ENCODE data around the gene RRP1B.

Gene RRP1B

GRCh38 chr21:43731476-43731875 is 72.1 kb downstream of the RRP1B start:
- TF ChIP-seq SPI1 (IDR thresholded peaks at IDR 0.05; ENCODE audit: borderline replicate concordance, low read depth) (no peak), REST (IDR thresholded peaks at IDR 0.05; ENCODE audit: insufficient replicate concordance, low read depth) (no peak), CTCF (IDR thresholded peaks at IDR 0.05; ENCODE audit: insufficient read depth, low read length) (no peak), POLR2AphosphoS5 (IDR thresholded peaks at IDR 0.05; ENCODE audit: low read depth) (no peak), GABPA (IDR thresholded peaks at IDR 0.05; ENCODE audit: low read depth) (no peak)
- Histone ChIP-seq H3K4me3 (replicated peaks; ENCODE audit: insufficient read depth, low read length) (no peak overlapping the region), H3K27me3 (ENCODE audit: insufficient read depth, poor library complexity, severe bottlenecking) (no peaks in the 10 kb centered on the region), H3K27ac (replicated peaks) (no peak overlapping the region)
- DNase-seq (ENCODE audit: low read depth in 1 of 2, low spot score in 1 of 2), result no peak

DNA sequence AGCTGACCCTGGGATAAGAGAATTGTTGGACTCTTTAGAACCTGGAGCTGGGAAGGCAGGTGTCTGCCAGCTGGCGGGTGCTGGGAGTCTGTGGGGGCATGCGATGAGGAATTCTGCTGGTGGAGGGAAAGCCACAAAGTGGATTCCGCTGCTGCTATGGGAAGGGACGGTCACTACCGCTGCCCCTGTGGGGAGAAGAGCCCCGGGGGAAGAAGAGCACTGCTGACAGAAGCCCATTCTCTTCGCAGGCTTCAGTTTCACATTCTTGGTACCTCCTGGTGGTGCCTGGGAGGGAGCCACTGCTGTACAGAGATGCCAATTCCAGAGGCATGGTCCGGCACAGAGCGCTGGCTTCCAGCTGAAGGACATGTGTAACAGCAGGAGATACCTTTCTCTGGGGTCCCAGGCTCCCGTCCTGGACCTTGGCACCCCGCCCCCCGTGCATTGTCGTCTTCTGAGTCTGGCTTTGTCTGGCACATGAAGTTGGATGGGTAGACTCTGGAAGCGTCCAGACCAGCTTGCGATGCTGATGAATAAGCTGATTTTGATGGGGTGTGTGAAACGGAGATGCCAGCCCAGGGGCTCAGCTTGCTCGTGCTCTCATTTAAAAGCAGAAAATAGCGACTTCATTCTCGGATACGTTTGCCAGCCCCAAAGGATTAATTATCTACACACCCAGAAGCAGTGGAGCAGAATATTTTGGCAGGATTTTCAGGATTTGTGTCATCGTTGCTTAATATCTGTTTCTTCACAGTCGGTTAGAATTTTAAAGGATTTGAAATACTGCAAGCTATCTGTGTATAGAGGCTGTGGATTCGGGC is 72.7 kb downstream of the RRP1B start:
- TF ChIP-seq SPI1 (IDR thresholded peaks at IDR 0.05; ENCODE audit: borderline replicate concordance, low read depth) (no peak), REST (IDR thresholded peaks at IDR 0.05; ENCODE audit: insufficient replicate concordance, low read depth) (no peak), CTCF (IDR thresholded peaks at IDR 0.05; ENCODE audit: insufficient read depth, low read length) (no peak)
- no peak overlapping the region for H3K27ac ChIP-seq (replicated peaks)

DNA sequence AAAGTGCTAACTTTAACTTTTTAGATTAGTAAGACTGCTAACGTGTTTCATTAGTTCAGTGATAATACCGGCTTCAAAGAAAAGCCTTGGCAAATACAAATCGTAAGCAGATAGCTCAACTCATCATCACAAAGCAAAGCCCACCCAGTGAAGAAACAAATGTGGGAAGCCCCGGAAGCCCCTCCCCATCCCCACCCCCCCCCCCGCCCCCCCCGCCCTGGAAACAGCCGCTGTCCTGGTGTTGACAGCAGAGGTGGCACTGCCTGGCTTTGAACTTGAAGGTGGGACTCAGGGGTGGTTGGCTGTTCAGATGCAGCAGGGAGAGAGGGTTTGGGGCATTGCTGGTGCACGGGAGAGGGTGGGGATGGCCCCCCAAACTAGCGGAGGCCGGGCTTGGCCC is 73.7 kb downstream of the RRP1B start:
- H3K27ac ChIP-seq (replicated peaks), result no peak overlapping the region
- no peak overlapping the region for H3K4me3 ChIP-seq (replicated peaks; ENCODE audit: insufficient read depth, low read length)
- no peaks in the 10 kb centered on the region for H3K27me3 ChIP-seq (ENCODE audit: insufficient read depth, poor library complexity, severe bottlenecking)
- DNase-seq (ENCODE audit: low read depth in 1 of 2, low spot score in 1 of 2), result no peak
- TF ChIP-seq GABPA (IDR thresholded peaks at IDR 0.05; ENCODE audit: low read depth) (no peak), REST (IDR thresholded peaks at IDR 0.05; ENCODE audit: insufficient replicate concordance, low read depth) (no peak), POLR2AphosphoS5 (IDR thresholded peaks at IDR 0.05; ENCODE audit: low read depth) (no peak), CTCF (IDR thresholded peaks at IDR 0.05; ENCODE audit: insufficient read depth, low read length) (no peak), SPI1 (IDR thresholded peaks at IDR 0.05; ENCODE audit: borderline replicate concordance, low read depth) (no peak)

More for the DNA sequence above, 72.7 kb downstream of the RRP1B start:
- DNase-seq (ENCODE audit: low read depth in 1 of 2, low spot score in 1 of 2), result no peak
- H3K4me3 ChIP-seq (replicated peaks; ENCODE audit: insufficient read depth, low read length), result no peak overlapping the region
- no peaks in the 10 kb centered on the region for H3K27me3 ChIP-seq (ENCODE audit: insufficient read depth, poor library complexity, severe bottlenecking)
